ENCODE data around the gene SYCE1L. TPM values are rescaled to one million over a fixed set of nuclear protein-coding genes. Genes with fewer than 3 reads are reported as not detected.
"Not testable (repeated sequence)": the region's sequence is repeated elsewhere in the genome, so short reads cannot be mapped to it uniquely, and the experiment has no call there.

Gene SYCE1L
- total RNA-seq, 2 donors from 2014 or later, result 3.8 to 4.0 TPM

GRCh38 chr16:77242471-77242870, 43.3 kb downstream of the SYCE1L start:
- peaks cover 22% of the 10 kb centered on the region for H3K27me3 Mint-ChIP-seq
- not testable (repeated sequence) for H3K9me3 ChIP-seq (ENCODE audit: control insufficient read depth, low read length, poor library complexity, severe bottlenecking); H3K27ac Mint-ChIP-seq; H3K4me3 Mint-ChIP-seq; H3K4me1 Mint-ChIP-seq; H3K36me3 Mint-ChIP-seq (ENCODE audit: low read depth); ATAC-seq; DNase-seq

GRCh38 chr16:77246150-77246549, 46.9 kb downstream of the SYCE1L start:
- no peaks in the 10 kb centered on the region for H3K9me3 ChIP-seq (ENCODE audit: control insufficient read depth, low read length, poor library complexity, severe bottlenecking)
- Mint-ChIP-seq H3K4me3 (no peak overlapping the region), H3K27ac (no peak overlapping the region), H3K27me3 (peaks cover 18% of the 10 kb centered on the region), H3K36me3 (ENCODE audit: low read depth) (no peaks in the 10 kb centered on the region), H3K4me1 (no peaks in the 10 kb centered on the region)
- ATAC-seq, result no peak
- DNase-seq, result no peak

GRCh38 chr16:77250400-77250799, 51.2 kb downstream of the SYCE1L start:
- Mint-ChIP-seq H3K4me3 (no peak overlapping the region), H3K27ac (no peak overlapping the region), H3K36me3 (ENCODE audit: low read depth) (no peaks in the 10 kb centered on the region), H3K27me3 (peaks cover 18% of the 10 kb centered on the region), H3K4me1 (no peaks in the 10 kb centered on the region)
- no peaks in the 10 kb centered on the region for H3K9me3 ChIP-seq (ENCODE audit: control insufficient read depth, low read length, poor library complexity, severe bottlenecking)
- ATAC-seq, result no peak
- DNase-seq, result no peak

Other genes starting within 250 kb of the SYCE1L start
- 10 to 100 TPM; 61.3 to 65.6 TPM for gene MON1B, start 8.2 kb upstream of the SYCE1L start, total RNA-seq
- gene ADAMTS18, start 235.6 kb downstream of the SYCE1L start, total RNA-seq, result not detected